T-helper 2 cell (primary cell): ENCODE results near the gene PTH1R.
"Not testable (repeated sequence)": the region's sequence is repeated elsewhere in the genome, so short reads cannot be mapped to it uniquely, and the experiment has no call there.

Experiments used
- DNase-seq, 5 experiments: peaks; one replicate each; pipeline versions ENCODE4 v3.0.0 to v3.0.0-alpha.2; 2012 to 2022

PTH1R gene

DNA sequence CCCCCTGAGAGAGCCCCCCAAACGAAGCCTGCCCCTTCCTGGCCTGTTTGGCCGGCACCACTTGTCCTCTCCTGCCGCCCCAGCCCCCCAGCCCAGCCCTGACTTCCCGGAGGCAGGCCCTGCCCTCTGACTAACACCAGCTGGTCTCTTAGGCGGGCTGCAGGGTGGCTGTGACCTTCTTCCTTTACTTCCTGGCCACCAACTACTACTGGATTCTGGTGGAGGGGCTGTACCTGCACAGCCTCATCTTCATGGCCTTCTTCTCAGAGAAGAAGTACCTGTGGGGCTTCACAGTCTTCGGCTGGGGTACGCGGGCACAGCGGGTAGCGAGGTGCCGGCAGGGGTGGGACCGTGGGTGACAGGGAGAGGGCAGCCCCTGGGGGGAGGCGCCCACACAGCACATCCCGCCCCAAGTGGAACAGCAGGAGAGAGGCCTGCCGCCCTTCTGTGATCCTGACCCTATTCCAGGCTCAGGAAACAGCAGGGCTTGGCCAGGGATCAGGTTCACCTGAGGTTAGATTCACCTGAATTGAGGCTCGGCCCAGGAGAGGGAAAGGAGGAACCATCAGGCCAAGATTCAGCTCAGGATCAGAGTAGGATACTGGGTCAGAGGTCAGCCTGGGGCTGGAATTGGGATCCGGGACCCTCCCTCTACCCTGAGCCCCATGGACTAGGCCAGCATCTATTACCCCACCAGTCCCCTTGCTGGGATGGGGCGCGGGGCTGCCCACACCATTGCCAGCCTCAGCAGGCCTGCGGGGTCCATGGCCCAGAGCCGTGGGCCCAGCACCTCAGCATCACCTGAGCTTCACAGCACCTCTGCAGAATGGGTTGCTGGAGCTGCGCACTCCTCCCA, 21.9 kb downstream of the PTH1R start:
- DNase-seq, result no peak

DNA sequence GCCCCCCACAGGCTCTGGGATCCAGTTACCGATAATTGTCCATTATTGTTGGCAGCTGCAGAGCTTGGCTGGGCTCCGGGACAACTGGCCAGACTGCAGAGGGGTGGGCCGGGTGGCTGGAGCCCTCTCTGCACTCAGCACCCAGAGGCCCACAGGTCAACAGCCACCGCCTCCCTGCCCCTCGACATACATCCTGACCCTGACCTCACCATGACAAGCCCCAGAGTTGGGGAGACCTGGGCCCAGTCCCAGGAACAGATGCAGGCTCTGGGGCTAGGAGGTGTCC, 22.4 kb downstream of the PTH1R start:
- DNase-seq, result no peak

DNA sequence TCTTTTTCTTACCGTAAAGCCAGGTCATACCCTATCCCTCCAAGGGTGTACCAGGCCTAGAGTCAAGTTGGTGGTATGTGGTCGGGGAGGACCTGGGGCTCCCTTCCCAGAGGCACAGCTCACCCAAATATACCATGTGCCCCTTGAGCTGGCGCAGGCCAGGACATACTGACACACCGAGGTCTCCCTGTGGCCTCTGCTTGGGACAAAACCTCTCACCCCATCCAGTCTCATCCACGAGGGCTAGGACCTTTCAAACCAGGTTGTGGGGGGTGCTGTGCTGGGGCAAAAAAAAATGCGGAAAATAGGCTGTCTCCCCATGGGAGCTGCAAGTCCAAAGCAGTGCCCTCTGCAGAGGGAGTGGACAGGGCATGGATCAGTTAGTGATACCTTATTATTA, 22.8 kb downstream of the PTH1R start:
- DNase-seq, result no peak

DNA sequence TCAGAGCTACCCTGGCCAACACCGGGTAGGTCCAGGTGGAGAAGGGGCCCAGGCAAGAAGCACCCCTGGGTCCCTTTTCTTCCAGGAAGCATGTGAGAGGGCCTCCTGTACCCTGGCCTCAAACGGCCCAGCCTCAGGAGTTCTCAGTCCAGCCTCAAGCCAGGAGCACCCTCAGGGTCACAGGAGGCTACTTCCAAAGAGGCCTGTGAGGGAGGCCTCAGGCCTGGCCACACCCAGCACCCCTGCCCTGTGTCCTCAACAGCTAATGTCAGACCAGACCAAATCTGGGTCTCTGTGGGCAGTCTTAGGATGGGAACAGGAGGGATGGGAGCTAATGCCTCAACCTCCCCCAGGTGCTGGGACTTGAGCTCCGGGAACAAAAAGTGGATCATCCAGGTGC, 23.5 kb downstream of the PTH1R start:
- DNase-seq, result no peak

DNA sequence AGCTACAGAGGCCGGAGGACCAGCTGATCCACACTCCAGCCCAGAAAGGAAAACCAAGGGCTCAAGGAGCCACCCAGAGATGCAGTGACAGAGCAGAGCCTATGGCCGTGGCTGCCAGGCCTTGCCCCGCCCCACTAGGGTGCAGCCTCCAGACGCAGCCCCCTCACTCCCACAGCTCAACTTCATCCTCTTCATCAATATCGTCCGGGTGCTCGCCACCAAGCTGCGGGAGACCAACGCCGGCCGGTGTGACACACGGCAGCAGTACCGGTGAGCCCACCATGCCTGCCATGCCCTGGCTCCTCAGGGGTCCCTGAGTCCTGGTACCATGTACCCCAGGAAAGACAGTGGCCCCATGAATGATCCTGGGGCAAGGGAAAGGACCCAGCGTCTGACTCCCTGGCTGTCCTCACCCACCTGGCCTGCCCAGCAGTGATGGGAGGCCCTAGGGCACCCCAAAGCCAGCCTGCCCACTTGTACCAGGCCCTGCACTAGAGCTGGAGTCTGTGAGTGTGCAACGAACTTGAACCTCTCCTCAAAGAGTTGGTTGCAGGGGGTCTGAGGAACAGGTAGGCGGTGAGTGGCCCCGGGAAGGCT, 24.2 kb downstream of the PTH1R start:
- DNase-seq, result no peak

DNA sequence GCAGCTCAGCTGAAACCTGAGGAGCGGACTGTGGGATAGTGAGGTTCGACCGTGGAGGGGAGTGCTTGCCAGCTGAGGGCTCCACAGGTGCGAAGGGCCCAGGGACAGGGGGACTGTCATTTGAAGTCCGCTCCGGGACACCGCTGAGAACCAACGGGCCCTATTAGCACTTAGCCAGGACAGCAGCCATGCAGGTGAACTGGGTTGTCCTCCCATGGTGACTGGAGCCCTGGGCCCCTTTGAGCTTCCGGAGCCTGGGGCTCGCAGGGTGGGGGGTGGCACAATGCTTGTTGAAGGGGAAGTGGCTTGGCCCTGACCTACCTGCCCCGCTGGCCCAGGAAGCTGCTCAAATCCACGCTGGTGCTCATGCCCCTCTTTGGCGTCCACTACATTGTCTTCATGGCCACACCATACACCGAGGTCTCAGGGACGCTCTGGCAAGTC, 24.7 kb downstream of the PTH1R start:
- no peak for DNase-seq

DNA sequence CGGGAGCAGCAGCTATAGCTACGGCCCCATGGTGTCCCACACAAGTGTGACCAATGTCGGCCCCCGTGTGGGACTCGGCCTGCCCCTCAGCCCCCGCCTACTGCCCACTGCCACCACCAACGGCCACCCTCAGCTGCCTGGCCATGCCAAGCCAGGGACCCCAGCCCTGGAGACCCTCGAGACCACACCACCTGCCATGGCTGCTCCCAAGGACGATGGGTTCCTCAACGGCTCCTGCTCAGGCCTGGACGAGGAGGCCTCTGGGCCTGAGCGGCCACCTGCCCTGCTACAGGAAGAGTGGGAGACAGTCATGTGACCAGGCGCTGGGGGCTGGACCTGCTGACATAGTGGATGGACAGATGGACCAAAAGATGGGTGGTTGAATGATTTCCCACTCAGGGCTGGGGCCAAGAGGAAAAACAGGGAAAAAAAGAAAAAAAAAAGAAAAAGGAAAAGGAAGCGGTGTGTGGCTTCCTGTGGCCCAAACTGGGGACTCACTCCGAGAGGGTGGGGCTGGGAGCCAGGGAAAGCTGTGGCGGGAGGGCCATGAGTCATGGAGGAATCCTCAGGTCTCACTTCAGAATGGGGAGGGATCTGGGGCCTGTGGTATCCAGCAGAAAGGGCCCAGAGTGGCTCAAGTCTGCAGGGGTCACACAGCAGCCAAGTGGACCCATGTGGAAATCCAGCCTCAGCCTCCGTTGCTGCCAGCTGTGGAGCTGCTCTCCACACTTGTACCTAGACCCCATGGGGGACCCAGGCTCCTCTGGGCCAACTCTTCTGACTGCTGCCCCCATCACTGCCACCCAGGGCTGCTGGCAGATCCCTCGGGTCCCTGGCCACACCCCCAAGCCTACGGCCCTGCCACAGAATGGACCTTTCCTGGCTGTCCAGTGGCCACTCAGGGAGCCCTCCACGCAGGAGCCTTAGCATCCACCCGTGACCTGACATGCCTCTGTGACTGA, 26.1 kb downstream of the PTH1R start:
- DNase-seq, result no peak

DNA sequence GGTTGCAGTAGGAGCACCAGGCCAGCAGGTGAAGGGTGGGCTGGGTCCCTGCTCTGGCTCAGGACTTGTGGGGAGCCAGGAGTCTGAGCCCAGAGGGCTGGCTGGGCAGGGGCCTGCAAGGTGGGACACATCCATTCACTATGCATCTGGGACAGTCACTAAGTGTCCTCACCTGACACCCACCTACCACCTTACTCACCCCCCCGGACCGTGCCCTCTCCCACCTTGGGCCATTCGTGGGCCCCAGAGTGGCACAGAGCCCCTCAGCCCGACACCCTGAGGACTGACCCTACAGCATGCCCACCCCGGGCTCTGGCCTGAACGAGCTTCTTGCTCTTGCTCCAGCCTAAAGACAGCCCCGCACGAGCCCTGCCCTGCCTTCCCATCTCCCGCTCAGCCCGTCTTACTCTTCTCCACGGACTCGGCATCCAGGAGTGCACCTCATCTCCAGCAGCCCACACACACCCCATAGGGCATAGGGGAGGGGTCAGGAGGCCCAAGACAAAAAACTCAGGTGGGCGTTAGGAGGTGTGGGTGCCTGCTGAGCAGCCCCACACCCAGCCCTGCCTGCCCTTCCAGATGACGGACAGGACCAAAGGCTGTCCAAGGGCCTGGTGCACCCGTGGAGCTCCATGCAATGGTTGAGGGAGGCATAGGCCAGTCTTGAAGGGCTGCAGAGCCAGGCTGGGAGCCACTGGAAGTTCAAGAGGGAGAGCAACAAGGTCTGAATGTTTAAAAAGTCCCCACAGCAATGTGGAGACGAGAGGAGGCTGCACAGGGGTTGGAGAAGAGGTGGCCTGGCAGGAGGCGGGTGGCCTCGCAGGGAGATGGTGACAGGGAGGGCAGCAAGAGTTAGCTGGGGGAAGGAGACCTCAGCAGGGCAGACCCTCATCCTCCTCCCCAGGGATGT, 27.0 kb downstream of the PTH1R start:
- no peak for DNase-seq

DNA sequence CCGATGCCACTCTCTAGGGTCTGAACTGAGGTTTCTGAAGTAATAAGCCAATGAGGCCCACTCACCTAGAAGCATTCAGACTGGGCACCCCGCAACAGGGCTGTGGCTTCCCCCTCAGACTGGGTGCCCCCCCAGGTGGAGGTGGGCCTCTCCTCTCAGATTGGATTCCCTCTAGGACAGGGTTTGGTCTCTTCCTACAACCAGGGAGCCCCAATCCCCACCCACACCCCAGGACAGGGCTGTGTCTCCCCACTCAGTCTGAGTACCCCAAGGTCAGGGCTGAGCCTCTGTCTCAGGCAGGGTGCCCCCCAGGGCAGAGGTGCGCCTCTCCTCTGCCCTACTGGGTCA, 27.7 kb downstream of the PTH1R start:
- no peak for DNase-seq

DNA sequence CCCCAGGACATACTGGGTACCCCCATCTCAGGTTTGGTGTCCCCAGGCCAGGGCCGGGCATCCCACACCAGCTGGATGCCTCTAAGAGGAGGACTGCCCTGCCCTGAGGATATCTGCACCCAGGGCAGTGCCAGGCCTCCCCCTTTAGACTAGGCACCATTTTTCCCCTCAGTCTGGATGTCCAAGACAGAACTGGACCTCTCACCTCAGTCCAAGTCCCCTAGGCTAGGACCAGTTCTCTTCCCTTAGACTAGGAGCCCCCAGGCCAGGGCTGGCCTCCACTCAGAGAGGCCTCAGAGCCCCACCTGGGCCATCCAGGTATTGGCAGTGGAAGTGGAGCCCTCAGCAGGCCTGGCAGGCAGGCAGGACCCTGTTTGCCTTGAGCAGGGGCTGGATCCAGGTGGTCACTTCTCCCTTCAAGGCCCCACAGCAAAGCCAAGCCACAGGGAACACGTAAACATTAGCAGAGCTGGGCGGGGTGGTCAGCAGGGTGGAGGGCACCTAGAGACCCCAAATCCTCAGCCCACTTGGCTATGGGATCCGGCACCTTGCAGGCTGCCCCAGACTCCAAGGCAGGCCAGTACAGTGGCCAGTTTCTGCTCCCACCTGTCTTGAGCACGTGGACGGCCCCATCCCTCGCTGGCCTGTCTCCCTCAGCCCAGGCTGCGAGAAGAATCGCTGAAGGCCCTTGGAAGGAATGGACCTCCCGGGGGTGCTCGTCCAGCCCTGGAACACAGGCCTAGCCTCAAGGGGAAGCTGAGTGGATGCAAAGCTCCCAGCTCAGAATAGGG, 28.3 kb downstream of the PTH1R start:
- DNase-seq, result no peak

DNA sequence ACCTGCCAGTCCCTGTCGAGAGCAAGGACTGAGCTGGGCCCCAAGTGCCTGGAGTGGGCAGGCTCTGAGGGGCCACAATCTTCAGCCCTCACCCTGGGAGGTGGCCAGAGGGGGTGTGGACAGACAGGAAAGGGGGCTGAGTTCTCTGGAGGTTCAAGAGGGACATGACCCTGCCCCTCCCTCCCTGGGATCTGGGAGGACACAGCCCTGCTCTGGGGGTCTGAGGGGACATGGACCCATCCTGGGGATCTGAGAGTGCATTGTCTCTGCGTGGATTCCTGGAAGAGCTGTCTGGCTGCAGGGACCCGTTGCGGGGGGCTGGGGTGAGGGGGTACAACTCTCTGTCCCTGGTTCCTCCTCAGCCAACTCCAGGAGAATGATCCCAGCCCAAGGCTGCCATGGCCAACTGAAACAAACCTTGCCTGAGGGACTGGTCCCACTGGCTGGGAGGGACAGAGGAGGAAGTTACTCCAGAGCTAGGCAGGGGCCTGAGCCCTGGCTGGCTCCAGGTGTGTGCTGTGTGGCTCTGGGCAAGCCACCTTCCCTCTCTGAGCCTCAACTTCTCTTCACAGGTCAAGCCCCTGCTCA, 29.0 kb downstream of the PTH1R start:
- no peak for DNase-seq

DNA sequence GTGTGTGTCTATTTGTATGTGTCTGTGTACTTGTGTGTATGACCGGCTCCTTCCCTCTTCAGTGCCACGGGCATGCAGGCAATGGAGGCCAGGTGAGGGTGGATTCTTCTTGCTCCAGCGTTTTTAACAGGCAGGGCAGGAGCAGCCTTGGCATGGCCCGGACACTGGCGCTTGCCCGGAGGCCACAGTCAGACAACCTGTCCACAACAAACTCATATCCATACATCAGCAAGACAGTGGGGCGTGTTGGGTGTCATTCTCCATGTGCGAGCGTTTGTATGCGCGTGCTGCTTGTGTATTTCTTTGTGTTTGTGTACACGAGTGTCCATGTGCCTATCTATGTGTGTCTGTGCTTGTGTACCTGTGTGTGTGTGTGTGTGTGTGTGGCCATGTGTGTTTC, 29.8 kb downstream of the PTH1R start:
- DNase-seq, result no peak

DNA sequence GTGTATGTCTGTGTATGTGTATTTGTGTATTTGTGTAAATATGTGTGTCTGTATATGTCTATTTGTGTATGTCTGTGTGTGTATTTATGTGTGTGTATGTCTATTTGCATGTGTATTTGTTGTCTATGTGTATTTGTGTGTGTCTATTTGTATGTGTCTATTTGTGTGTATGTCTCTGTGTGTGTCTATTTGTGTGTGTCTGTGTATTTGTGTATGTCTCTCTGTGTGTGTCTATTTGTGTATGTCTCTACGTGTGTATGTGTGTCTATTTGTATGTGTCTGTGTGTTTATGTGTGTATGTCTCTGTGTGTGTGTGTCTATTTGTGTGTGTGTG, 30.4 kb downstream of the PTH1R start:
- no peak for DNase-seq

DNA sequence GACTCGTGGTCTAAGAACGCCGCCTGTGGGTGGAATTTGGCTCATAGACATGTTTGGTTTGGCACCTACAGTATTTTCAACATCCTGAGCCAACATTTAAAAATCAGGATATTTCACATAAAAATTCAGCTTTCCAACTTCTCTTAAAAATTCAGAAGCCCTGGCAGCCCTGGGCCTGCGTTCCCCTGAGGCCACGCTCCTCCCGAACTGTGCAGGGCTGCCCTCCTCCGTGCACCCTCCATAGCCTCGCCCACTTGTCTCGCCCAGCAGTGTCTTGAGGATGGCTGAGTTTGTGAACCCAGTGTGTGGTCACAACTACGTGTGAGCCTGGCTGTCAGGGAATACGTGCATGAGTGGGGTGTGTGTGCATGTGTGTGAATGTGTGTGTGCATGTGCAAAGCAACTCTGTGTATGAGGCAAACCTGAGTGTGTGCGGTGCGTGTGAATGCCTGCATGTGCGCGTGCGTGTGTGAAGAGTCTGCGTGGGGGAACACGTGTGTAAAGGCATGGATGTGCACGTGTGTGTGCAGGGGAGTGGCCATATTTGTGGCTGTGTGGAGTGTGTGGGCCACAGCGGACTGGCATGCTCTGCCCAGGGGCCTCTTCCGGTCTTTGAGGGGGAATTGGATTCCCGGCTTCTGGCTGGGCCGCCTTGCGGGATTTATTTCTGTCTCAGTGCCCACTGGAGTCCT, 30.9 kb downstream of the PTH1R start:
- no peak for DNase-seq

DNA sequence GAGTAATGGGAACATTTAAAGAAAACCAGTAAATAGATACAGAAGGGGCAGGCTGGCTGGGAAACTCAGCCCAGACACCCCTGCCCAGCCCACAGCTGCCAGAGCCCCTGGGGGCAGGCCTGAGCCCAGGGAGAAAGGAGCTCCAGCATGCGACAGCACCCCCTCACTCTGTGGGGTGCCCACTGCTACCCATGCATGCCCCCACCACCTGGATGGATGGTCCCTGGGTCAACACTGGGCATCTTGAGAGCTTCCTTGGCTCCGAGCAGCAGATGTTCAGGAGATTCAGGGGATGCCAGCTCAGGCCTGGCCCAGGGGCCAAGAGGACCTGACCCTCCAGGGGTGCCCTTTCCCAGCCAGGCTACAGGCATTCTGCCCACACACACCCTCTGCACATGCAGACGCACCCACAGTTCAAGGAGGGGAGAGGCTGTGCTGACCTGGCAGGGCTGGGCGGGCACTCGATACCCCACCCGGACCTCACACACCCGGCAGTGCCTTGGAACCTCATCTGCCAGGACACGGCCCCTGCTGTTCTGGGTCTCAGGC, 31.5 kb downstream of the PTH1R start:
- DNase-seq, result no peak

DNA sequence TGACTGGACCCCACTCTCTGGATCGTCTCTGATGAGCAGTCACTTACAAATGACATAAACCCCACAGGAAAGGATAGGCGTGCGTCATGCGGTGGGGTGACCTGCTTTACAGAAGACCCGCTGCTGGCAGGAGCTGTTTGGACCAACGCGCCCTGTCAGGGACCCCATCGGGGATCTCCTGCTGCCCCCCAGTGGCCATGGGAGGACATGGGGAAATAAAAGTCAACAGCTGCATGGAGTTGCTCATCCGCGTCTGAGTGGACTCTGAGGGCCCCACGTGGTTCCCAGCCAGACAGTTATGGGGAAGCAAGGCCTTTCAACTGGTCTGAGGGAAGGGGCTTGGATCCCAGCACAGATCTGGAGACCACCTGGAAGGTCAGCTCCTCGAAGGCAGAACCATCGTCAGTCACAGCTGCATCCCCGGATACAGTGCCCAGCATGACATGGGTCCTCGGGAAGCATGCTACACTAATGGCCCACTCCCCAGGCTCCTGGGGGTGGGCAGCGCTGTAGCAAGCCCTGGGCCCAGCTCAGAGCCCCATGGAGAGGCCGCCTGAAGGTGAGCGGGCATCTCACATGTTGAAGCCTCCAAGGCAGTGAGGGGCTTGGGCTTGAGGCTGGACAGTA, 32.1 kb downstream of the PTH1R start:
- DNase-seq, result peak; percentile 39 to 76 (median 68)

DNA sequence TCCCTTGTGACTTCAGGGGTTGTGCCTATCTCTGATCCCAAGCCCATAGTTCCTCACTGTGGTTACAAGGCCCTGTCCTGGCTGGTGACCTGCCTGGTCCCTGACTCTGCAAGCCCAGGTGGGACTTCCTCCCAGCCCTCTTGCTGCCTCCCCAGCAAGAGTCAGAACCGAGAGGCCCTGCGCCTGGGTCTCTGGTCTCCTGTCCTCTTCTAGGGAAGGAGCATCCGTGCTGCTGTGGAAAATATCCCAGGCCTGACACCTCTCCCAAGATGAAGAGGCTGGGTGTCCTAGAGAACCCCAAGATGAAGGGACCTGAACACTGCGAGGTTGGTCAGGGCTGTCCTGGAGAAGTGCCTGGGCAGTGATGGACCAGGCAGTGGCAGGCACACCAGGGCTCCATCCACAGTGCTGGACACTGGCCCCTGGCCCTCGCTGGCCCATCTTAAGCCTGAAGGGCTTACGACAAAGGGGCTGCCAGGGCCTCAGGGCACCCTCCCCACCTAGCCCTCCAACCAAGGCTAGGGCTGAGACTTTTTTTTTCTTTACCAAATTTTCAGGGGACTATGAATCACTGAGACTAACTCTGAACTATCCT, 32.7 kb downstream of the PTH1R start:
- DNase-seq, result no peak

DNA sequence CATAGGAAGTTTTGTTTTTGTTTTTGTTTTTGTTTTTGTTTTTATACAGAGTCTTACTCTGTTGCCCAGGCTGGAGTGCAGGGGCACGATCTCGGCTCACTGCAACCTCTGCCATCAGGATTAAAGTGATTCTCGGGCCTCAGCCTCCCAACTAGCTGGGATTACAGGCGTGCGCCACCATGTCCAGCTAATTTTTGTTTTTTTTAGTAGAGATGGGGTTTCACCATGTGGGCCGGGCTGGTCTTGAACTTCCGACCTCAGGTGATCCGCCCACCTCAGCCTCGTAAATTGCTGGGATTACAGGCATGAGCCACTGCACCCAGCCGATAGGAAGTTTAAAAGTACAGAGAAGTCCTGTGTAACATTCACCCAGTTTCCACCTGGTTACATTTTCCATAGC, 33.4 kb downstream of the PTH1R start:
- DNase-seq, result not testable (repeated sequence)

DNA sequence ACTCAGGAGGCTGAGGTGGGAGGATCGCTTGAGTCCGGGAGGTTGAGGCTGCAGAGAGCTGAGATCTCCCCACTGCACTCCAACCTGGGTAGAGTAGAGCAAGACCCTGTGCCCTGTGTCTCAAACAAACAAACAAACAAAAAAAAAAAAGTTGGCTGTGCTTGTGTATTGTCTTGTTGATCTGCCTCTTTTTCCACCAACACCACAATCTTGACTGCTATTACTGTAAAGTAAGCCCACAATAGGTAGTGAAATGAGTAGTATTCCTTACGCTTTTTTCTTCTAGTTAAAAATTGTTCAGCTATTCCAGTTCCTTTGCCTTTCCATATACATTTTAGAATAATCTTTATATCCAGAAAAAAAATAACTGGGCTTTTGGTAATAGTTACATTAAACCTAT, 35.5 kb downstream of the PTH1R start:
- DNase-seq, result peak in 1 of 5 experiments; percentile 82

DNA sequence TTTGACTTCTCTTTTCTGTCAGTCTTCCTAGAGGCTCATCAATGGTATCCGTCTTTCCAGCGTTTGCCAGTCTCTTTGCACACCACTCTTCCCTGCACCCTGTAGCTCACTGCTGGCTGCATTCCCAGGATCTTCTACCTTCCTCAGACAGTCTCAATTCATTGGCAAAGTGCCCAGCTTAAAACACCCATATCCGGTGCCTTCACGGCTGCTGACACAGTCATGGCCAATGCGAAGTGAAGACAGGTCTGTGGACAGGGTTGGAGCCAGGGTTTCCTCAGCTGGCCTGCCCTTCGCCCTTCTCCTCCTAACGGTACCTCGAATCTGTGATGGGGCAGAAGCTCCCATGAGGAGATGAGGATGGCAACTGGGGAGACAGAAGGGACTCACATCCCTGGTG, 36.1 kb downstream of the PTH1R start:
- DNase-seq, result peak in 1 of 5 experiments; percentile 39
